Lung microvascular endothelial cell (primary cell): ENCODE measurements around the gene TAL1. TPM values are rescaled to one million over a fixed set of nuclear protein-coding genes. Genes with fewer than 3 reads are reported as not detected.

Experiments used
- DNase-seq, 2 donors: peaks; one replicate each; pipeline versions ENCODE4 v3.0.0 to v3.0.0-alpha.2; 2010; ENCODE audit warnings: low read depth in 2 of 2
- total RNA-seq: library from RNA; depleted of rRNA; stranded (reverse); fragments of >200 nt; gene quantifications from 2 replicates; pipeline ENCODE4 v1.2.1, GENCODE V29; 2014

Gene TAL1
- total RNA-seq, 1 donor from 2014 or later, result 58.1 TPM

DNA sequence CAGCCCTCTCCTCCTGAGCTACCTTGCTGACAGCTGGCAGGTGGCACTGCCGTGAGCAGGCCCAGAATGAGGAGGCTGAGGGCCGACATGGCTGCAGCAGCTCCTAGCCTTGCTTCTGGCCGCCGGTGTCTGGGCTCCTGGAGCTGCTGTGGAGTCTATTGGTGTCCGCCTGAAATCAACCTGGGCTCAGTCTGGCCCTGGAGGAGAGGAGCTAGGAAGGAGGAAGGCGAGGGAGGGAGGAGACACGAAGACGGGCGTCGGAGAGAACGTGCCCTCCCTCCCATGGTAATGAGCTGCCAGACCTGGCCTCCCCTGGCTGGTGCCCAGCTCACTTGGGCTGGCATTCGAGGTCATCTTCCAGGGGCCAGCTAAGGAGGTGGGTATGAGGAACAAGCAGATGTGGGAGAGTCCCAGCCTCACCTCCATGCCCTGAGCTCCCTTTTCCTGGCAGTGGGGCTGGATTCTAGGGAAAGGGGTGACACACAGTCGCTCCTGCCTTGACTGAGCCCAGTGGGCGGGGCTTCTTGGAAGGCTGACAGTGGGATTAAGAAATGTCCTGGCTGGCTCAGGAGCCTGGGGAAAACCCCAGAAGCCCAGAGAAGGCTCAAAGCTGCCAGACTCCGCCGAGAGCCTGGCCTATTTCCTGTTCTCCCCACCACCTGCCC is 42.0 kb downstream of the TAL1 start, which contains the start of gene PDZK1IP1:
Gene PDZK1IP1 (minus strand): TSS at position 193 of the 665 bp plus-strand sequence. CDS start 104 bp downstream, at position 89.
- peak in 1 of 2 donors; percentile 77 for DNase-seq

- DNase-seq, result no peak
Measured at GRCh38 chr1:47188791-47189785, 42.9 kb downstream of the TAL1 start.

- DNase-seq, result no peak
Measured at GRCh38 chr1:47187926-47188250, 44.1 kb downstream of the TAL1 start.

DNA sequence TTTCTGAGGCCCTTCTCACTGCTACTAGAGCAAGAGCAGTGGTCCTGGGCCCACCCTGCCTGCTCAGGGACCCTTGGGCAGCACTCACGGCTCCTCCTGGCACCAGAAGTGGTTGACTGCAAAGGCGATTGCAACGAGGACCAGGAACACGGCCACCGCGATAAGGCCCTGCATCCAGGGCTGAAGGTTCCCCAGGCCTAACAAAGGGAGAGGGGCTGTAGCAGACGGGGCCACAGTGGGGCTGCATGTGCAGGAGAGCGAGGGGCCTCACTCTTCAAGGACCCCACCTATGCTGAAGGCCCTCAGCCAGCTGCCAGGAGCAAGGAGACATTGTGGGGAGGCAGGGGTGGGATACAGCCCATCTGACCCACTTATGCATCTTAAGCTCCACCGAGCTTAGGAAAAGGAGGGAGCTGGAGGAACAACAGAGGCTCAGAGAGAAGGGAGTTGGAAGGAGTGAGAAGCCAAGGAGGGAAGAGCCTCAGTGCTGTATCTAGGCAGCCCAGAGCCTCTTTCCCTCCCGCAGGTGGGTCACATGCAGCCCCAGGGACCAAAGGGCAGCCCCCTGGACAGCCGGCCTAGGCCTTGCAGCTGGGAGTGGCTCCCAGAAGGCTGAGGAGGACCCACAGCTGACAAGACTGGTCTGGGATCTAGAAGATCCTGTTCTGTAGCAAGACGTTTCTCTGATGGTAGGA is 44.6 kb downstream of the TAL1 start:
- DNase-seq, result no peak

DNA sequence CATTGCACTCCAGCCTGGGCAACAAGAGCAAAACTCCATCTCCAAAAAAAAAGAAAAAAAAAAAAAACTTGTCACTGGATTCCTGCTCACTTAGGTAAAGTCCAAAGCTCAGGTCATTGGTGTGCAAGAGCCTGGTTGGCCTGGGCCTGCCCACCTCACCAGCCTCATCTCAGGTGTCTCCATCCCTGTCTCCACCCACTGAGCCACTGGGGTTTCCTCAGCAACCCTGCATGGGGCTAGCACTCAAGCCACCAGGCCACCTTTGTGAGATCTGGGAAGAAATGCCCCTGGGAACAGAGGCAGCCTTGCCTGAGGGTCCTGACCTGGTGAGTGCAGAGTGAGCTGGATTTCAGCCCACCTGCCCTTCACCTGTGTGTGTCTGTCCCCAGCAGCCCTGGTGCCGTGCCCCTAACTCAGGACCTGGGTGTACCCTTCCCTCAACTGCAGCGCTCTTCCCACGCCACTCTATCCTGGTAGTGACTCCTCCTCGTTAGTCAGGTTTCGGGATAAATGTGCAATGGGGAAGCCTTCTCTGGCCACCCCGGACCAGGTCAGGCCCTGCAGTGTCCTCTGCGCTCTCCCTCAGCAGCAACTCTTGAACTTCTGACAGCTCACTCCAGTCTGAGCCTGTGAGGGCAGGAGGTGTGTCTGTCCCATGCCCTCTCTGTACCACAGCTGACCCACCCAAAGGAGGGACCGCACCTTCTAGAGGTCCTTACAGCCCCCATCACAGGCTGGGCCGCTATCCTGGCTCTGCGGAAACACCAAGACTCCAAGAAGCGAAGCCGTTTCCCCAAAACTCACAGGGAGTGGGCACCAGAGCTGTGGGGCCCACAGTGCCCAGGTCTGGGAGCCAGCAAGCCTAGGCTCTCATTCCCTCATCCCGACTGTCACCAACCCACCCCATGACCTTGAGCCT is 45.5 kb downstream of the TAL1 start:
- no peak for DNase-seq

DNA sequence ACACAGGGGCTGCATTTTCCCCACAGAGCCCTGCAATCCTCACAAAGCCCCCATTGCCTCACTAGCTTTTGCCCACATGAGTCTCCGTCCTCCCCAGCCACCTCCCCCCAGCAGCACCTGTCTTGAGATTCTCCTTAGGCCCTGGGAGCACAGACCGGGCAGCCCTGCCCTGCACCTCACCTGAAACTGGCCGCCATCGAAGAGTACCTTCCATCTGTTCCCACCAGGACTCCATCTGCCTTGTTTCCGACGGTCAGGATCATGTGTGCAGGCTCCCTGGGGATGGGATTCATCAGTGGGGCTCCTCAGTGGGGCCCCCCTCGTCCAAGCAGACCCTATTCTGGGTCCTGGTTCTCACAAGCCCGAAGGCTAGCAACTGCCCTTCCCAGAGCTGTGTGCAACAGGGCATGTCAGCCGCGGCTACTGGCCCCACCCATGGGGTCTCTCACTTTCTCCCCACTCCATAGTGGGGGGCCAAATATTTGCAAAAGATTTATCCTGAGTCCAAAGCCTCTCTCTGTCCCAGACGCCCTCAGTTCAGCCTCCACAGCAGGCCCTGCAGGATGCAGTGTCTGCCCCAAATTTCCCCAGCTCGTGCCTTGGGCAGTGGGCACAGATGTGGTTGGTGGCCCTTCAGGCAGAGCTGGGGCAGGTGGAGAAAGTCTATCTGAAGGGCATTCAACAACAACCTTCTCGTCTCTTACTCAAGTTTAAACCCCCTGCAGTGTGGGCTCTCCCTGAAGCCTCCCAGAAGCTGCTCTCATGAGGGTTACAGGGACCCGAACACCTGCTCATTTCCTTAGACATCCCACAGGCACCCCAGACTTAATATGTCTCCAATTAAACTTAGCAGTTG is 47.0 kb downstream of the TAL1 start:
- DNase-seq, result no peak

DNA sequence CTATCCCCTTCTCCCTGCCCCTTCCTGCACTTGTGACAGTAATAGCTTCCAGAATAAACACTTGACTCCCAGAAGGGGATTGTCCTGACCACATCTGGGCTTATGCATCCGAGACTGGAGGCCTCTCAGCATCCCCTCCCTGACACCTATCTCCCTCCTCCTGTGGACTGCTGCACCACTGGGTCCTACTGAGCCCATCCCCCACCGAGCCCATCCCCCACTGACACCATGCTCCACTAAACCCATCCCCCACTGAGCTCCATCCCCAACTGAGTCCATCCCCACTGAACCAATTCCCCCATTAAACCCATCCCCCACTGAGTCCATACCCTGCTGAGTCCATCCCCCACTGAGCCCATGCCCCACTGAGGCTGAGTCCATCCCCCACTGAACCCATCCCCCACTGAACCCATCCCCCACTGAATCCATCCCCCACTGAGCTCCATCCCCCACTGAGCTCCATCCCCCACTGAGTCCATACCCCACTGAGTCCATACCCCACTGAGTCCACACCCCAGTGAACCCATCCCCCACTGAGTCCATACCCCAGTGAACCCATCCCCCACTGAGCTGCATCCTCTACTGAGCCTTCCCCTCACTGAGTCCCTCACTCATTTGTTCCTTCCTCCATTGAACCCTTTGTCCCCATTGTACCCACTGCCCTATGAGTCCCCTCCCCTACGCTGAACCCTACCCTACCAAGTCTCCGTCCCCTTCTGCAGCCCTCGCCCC is 47.8 kb downstream of the TAL1 start:
- DNase-seq, result peak in 1 of 2 donors; percentile 0

DNA sequence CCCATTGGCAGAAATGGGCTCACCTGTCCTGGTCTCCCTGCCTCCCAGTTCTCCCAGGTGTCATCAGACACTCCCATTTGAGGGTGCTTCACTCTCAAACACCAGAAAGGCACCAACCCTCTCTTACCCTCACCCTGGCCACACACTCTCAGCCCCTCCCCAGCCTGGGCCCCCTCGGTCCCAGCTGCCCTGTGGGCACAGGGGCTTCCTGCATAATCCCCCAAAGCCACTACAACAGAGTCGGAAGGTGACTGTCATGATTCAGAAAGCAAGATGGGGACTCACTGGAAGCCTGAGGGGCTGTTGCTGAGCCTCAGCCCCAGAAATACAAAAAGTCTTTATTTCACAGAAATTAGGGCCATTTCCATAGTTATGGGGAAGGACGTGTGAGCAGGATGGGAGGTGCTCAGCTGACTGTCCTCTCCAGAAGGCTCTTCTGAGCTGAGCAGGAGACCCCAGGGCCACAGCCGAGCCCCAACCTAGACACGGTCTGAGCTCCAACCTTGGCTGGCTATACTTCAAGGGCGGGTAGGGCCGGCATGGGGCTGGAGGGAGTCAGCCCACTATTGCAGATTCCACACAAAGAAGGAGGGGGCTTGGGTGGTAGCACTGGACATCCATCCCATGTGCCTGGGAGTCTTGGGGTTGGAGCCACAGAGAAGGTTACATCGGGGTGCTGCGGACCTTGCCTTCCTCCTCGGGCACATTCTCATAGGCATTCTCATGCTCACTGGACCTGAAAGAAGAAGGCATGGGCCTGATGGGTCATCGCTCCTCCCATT is 48.5 kb downstream of the TAL1 start:
- no peak for DNase-seq

DNA sequence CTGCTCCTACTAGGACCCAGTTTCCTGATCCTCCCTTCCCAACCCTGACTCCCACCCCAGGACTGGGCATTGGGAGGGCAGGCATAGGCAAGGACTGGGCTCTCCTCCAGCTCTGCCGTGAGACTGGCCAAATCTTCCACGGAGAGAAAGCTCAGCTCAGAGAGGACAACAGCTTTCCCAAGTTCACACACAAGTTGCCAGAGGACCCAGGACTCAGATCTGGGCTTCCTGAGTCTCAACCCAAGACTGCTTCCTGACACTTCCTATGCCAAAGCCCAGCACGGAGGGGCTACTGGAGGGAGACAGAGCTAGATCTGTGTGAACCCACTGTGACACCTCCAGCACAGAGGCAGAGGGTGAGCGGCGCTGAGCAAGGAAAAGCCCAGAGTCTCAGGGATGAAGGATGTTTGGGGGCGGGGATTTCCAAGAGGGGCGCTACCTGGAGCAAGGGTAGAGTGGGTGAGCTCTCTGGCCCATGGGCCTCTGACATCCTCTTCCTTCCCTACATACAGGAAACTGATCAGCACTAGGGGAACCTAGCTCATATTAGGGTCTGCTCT is 49.3 kb downstream of the TAL1 start:
- peak in 1 of 2 donors; percentile 0 for DNase-seq

GRCh38 chr1:47181955-47182675 is 49.9 kb downstream of the TAL1 start:
- DNase-seq, result peak in 1 of 2 donors; percentile 64

- no peak for DNase-seq
Measured at GRCh38 chr1:47181095-47181954, 50.7 kb downstream of the TAL1 start.

DNA sequence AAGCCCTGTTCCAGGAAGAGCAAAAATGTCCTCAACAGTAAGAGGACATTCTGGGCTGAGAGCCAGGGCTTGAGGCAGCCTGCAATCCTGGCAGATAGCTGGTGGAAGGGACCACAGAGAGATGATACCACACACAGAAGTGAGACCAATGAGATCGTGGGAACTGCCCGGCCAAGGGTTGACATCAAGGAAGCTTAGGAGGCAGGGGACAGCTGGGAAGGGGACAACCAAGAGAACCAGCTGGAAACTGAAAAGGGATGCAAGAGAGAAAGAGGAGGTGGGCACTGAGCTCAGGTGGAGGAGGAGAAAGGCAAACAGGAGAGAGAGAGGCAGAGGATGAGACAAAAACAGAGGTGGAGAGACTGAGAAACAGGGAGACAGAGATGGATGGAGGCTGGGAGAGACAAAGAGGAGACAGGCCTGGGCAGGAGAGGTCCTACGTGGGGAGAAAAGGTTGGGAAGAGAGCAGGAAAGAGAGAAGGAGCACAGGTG is 51.4 kb downstream of the TAL1 start:
- peak; percentile 1 to 40 for DNase-seq

DNA sequence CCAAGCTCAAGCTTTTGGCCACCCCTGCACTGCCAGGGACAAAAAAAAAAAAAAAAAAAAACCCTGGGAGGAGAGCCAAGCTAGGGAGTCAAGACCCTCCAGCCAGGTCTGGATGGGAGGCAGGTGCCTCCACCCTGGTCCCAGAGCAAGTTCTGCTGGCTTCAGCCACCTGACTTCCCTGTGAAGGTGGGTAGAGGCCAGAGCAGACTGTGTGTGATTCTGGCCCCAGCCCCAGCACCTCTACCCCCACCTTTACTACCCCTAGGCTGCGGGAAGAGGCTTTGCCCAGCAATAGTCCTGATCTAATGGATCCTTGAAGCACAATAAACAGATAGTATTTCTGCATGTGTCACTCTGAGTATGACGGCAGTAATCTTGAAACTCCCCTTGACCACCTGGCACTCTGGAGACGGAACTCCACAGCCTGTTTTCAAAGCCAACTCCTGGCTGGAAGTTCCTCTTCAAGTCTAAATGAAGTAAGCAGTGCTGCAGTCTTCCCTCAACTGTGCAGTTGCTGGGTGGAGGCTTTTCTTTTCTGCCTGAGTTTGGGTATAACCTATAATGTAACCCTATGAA is 51.9 kb downstream of the TAL1 start:
- no peak for DNase-seq

DNA sequence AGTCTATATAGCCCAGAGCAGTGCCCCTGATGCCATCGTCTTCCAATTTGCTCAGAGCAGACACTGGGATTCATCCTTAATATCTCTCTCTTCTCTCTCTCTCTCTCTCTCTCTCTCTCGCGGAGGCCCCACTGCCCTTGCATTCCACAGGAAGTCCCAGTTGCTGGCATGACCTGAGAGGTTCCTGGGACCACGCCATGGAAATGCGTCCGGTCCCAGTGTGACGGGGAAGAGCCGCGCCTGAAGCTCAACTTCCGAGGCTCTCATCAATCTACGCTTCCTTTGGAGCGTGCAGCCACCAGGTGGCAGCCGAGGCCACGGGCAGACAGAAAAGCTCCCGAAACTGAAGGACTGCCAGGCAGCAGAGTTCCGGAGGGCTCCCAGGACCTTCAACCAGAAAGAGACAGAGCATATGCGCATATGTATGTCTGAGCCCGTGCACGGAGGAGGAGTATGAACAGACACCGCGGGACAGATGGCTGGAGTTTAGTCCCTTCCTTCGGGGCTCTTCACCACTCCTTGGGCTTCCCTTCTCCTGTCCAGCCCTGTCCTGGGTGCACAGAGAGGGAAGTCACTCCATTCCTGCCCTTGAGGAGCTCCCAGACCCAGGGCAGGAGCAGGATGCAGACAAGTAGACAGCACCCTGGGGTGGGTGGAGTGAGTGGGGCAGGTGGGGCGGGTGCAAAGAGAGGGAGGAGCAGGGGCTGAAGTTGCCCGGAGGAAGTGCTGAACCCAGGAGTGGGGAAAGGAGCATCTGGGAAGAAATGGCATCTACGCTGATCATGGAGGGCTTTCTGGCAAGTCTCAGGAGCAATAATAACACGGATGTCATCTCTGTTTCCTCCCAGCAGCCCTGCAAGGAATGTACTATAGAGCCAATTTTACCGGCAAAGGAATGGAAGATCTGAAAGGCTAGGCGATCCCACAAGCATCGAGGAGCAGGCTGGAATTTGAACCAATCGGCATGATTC is 52.7 kb downstream of the TAL1 start:
- peak; percentile 93 to 95 for DNase-seq

DNA sequence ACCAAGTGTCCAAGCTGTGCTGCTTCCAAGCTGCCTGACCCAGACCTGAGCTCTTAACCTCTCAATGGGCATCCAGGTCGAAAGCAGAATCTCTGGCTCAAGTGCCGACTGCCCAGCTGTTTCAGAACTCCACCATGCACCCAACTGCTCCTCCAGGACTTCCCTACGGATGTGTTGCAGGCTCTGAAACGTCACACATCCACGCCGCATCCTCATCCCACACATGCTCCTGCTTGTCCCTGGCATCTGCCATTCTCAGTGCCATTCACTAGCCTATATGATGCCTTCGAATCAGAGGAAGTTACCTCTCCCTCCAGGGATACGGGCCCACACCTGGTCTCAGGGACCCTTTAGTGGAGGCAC is 53.4 kb downstream of the TAL1 start:
- peak in 1 of 2 donors; percentile 2 for DNase-seq
